Upper lobe of left lung (tissue), 6 donors: ENCODE results near the gene AGRN. TPM values are rescaled to one million over a fixed set of nuclear protein-coding genes. Genes with fewer than 3 reads are reported as not detected.
A peak's percentile ranks its signal among the peaks of the same experiment; 100 is the strongest.

Source experiments
- ATAC-seq, 2 donors: fragments of 200-7000 bp; cut with Tn5 transposase; one replicate each; pipeline ENCODE4 v1.9.1; 2022; ENCODE audit warnings: mild to moderate bottlenecking in 2 of 2, moderate library complexity in 2 of 2; ENCODE audit not compliant: low FRiP score in 2 of 2
- DNase-seq, 2 donors: peaks; one replicate each; pipeline ENCODE4 v3.0.0-alpha.2; 2019 to 2020
- H3K27ac ChIP-seq, 4 donors: fragments of 200-600 bp; sonication (generic); one replicate each; pipeline ENCODE4 v1.5.1; 2016 to 2019
- H3K27me3 ChIP-seq, 4 donors: fragments of 200-600 bp; sonication (generic); one replicate each; pipeline ENCODE4 v1.5.1; 2017 to 2019
- H3K36me3 ChIP-seq, 4 donors: fragments of 200-600 bp; sonication (generic); one replicate each; pipeline ENCODE4 v1.5.1; 2016 to 2019
- H3K4me1 ChIP-seq, 4 donors: fragments of 200-600 bp; sonication (generic); one replicate each; pipeline ENCODE4 v1.5.1; 2018 to 2019
- H3K4me3 ChIP-seq, 4 donors: fragments of 200-600 bp; sonication (generic); one replicate each; pipeline ENCODE4 v1.5.1; 2017 to 2019; ENCODE audit warnings: mild to moderate bottlenecking in 2 of 4, moderate library complexity in 1 of 4
- H3K9me3 ChIP-seq, 4 donors: fragments of 200-600 bp; sonication (generic); one replicate each; pipeline ENCODE4 v1.5.1; 2018 to 2019
- EP300 ChIP-seq, 4 donors: sonication (generic); formaldehyde crosslinking; IDR thresholded peaks; one replicate each; pipeline ENCODE4 v1.5.1; 2017; ENCODE audit warnings: antibody characterized with exemption in 4 of 4, control low read depth in 2 of 4
- POLR2A ChIP-seq, 4 donors: fragments of 450-650 bp; IDR thresholded peaks; one replicate each; pipeline ENCODE4 v1.5.1; 2016 to 2017; ENCODE audit warnings: antibody characterized with exemption in 4 of 4, mild to moderate bottlenecking in 2 of 4
- POLR2AphosphoS5 ChIP-seq, 2 donors: sonication (generic); formaldehyde crosslinking; IDR thresholded peaks; one replicate each; pipeline ENCODE4 v1.5.1; 2017; ENCODE audit warnings: antibody characterized with exemption in 2 of 2
- WGBS, 2 donors: methylation state at CpG; one replicate each; pipeline ENCODE4 v1.1.5; 2017 to 2018; 5-methylcytosine and 5-hydroxymethylcytosine counted together
- total RNA-seq, 6 donors: library from RNA; depleted of rRNA in 4 of 6; stranded (reverse); fragments of >200 nt in 4 of 6; gene quantifications; one replicate each; pipeline versions ENCODE4 v1.1.0 to v1.2.1, GENCODE V29; 2016 to 2021
- TF ChIP-seq, protein P1 (sequence below), 6 experiments: fragments of 450-650 bp in 4 of 6; fragments of 200-600 bp in 2 of 6; sonication (generic) in 2 of 6; IDR thresholded peaks; one replicate each; pipeline ENCODE4 v1.5.1; 2016 to 2019; ENCODE audit warnings: antibody characterized with exemption in 6 of 6
- donor health status: DM: no; HTN: no; CAD: no; lungs with moderate emphysema.
- donor health status: DM: no; HTN: yes; CAD: no; lungs with severe emphysema.

AGRN gene
- total RNA-seq, 6 donors from 2014 or later = 91.0 to 316 (median 157) TPM

DNA sequence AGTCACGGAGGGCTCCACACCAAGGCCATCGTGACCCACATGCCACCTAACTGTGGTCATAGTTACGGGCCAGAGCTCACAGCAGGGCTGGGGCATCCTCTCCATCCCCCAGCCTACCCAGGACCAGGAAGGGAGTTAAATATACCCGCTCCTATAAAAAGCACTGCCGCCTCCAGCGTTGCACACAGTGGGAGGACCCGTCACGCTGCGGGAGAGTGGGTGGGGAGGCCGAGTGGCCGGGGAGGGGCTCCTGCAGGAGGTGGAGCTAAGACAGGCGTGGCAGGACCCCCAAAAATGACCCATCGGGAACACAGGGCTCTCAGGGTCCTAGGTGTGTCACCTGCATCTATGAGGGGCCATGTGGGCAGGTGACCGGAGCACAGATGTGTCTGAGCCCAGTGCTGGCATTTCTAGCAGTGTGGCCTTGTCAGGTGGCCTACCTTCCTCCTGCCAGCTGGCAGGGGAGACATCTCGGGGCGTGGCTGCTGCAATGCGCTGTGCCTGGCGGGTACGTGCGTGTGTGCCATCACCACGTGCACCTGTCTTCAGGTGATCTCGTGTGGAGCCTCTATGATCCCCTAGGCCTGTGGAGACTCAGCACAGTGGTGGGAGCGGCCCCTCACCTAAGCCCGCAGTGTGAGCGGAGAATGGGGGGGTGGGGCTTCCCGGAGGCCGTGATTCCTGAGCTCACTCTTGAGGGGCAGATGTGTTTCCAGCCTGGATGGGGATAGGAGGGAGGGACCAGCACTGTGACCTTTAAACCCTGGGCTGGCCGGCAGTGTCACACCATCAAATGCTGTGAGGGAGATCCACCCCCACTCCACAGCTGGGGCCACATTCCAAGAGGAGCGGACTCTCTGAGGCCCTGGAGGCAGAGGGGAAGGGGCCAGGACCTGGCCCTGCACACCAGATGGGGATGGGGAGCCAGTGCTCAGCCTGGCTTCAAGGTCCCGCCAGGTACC, 17.7 kb downstream of the AGRN start:
- peaks cover 0 to 26% (median 8%) of the 10 kb centered on the region in 4 donors for H3K27me3 ChIP-seq
- H3K4me3 ChIP-seq = no peak overlapping the region
- no peaks in the 10 kb centered on the region for H3K9me3 ChIP-seq
- H3K4me1 ChIP-seq = peaks cover 27 to 42% (median 34%) of the 10 kb centered on the region in 4 donors
- no peak for TF ChIP-seq POLR2AphosphoS5 (IDR thresholded peaks at IDR 0.05)
- TF ChIP-seq POLR2A (IDR thresholded peaks at IDR 0.05) = no peak
- TF ChIP-seq, protein P1, sequence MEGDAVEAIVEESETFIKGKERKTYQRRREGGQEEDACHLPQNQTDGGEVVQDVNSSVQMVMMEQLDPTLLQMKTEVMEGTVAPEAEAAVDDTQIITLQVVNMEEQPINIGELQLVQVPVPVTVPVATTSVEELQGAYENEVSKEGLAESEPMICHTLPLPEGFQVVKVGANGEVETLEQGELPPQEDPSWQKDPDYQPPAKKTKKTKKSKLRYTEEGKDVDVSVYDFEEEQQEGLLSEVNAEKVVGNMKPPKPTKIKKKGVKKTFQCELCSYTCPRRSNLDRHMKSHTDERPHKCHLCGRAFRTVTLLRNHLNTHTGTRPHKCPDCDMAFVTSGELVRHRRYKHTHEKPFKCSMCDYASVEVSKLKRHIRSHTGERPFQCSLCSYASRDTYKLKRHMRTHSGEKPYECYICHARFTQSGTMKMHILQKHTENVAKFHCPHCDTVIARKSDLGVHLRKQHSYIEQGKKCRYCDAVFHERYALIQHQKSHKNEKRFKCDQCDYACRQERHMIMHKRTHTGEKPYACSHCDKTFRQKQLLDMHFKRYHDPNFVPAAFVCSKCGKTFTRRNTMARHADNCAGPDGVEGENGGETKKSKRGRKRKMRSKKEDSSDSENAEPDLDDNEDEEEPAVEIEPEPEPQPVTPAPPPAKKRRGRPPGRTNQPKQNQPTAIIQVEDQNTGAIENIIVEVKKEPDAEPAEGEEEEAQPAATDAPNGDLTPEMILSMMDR (IDR thresholded peaks at IDR 0.05) = no peak
- TF ChIP-seq EP300 (IDR thresholded peaks at IDR 0.05) = no peak
- H3K27ac ChIP-seq = no peak overlapping the region
- WGBS, 2 donors = 82 to 88% methylated on average over 20 to 22 of the region's 30 CpGs
- ATAC-seq (no peak), DNase-seq (peak in 1 of 2 donors; percentile 49)
- H3K36me3 ChIP-seq = peaks cover 0 to 4% (median 2%) of the 10 kb centered on the region in 4 donors

DNA sequence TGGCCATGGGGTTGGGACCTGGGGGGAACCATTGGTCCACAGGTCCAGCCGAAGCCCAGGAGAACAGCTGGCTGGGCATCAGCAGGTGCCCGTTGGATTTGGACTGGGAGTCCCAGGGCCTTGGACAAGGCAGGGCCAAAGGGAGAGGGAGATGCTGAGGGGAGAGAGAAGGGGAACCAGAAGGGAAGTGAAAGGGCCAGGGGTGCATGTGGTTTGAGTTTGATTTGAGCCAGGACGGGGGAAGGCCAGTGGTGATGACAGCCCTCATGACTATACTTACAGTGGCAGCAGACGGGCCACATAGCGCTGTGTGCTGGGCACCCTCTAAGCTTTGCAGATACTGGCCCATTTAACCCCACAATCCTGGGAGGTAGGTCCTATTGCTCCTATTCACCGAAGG, 18.8 kb downstream of the AGRN start:
- Histone ChIP-seq H3K27me3 (peaks cover 0 to 18% (median 4%) of the 10 kb centered on the region in 4 donors), H3K27ac (no peak overlapping the region), H3K4me3 (no peak overlapping the region), H3K9me3 (no peaks in the 10 kb centered on the region), H3K36me3 (peaks cover 0 to 10% (median 5%) of the 10 kb centered on the region in 4 donors), H3K4me1 (peaks cover 18 to 31% (median 25%) of the 10 kb centered on the region in 4 donors)
- ATAC-seq (no peak), DNase-seq (no peak)
- WGBS, 2 donors = 77 to 83% methylated on average over 5 to 6 of the region's 6 CpGs
- TF ChIP-seq, protein P1 (IDR thresholded peaks at IDR 0.05) = no peak
- TF ChIP-seq POLR2AphosphoS5 (IDR thresholded peaks at IDR 0.05) (no peak), EP300 (IDR thresholded peaks at IDR 0.05) (no peak), POLR2A (IDR thresholded peaks at IDR 0.05) (no peak)

DNA sequence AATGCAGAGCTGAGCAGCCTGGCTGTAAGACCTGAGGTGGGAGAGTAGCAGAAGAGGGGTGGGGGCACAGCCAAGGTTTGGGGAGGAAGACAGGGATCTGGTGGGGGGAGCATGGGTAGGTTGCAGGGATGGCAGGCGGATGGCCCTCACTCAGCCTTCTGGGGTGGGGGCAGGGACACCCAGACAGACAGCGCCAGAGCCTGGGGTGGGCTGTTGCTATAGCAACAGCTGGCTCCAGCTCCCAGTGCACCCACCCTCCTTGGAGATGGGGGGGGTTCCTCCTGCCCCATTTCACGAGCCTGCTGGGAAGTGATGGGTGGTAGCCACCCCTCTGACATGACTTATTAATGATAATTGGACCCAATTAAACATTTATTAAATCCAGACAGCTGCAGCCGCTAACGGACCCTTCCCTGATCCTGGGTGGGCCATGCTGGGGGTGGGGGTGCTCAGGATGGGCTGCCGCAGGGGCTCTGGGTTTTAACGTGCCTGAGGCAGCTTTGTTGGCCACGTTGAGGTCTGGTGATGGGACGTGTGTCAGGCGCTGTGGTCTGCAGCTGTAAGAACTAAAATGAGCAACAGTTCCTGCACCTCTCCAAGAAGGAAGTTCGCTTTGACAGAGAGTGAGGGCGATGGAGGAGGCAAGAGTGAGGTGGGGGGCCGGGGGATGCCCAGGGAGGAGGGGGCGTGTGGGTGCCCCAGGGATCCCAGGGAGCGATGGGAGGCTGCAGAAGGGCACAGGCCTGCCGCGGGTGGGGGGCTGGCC, 19.4 kb downstream of the AGRN start:
- H3K36me3 ChIP-seq = peaks cover 0 to 16% (median 6%) of the 10 kb centered on the region in 4 donors
- H3K27me3 ChIP-seq = peaks cover 0 to 12% (median under 1%) of the 10 kb centered on the region in 4 donors
- peaks cover 14 to 25% (median 19%) of the 10 kb centered on the region in 4 donors for H3K4me1 ChIP-seq
- ATAC-seq (no peak), DNase-seq (no peak)
- TF ChIP-seq POLR2A (IDR thresholded peaks at IDR 0.05) (no peak), POLR2AphosphoS5 (IDR thresholded peaks at IDR 0.05) (no peak), EP300 (IDR thresholded peaks at IDR 0.05) (no peak)
- TF ChIP-seq, protein P1 (IDR thresholded peaks at IDR 0.05) = no peak
- 46 to 61% methylated on average over 17 of the region's 17 CpGs for WGBS, 2 donors
- H3K9me3 ChIP-seq = no peaks in the 10 kb centered on the region
- no peak overlapping the region for H3K27ac ChIP-seq
- no peak overlapping the region for H3K4me3 ChIP-seq

DNA sequence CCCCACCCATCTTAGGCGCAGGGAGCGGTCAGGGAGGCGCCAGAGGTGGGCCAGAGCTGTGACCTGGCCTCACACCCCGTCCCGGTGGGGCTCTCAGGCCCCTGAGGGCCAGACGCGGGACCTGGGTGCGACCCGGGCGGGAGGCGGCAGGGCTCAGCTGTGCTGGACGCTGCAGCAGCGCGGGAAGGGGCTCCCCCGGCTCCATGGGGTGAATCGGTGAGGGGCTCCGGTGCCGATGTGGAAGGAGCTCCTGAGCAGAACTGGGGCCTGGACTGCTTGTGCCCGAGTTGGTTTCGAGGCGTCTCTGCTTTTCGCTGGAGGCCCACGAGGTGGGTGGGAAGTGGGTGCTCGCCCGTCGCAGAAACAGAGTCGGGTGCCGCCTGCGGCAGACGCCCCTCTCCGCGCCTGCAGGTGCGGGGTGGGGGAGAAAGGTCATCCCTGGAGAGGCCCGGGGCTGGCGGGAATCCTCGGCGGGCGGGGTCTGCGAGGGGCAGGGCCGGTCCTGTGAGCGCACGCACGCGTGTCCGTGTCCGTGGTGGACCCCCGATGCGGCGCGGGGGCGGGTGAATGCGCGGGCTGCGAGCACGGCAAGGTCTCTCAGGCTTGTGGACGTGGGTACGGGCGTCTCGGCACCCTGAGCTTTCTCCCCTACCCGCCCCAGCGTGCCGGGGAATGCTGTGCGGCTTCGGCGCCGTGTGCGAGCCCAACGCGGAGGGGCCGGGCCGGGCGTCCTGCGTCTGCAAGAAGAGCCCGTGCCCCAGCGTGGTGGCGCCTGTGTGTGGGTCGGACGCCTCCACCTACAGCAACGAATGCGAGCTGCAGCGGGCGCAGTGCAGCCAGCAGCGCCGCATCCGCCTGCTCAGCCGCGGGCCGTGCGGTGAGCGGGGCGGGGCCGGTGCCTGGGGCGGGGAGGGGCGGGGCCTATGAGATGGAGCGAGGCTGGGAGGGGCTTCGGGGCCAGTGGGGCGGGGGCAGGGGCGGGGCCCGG, 20.4 kb downstream of the AGRN start:
- no peaks in the 10 kb centered on the region for H3K9me3 ChIP-seq
- H3K27me3 ChIP-seq = peaks cover 0 to 8% (median 0%) of the 10 kb centered on the region in 4 donors
- 16% methylated on average over 23 to 47 of the region's 99 CpGs for WGBS, 2 donors
- peaks cover 14 to 24% (median 18%) of the 10 kb centered on the region in 4 donors for H3K4me1 ChIP-seq
- ATAC-seq (peak; percentile 67 to 80), DNase-seq (peak; percentile 86 to 93)
- peak overlapping the region; percentile 20 to 56 (median 46) for H3K4me3 ChIP-seq
- peak overlapping the region in 1 of 4 donors; percentile 36 for H3K27ac ChIP-seq
- TF ChIP-seq POLR2A (IDR thresholded peaks at IDR 0.05) (no peak), POLR2AphosphoS5 (IDR thresholded peaks at IDR 0.05) (no peak), EP300 (IDR thresholded peaks at IDR 0.05) (no peak)
- TF ChIP-seq, protein P1 (IDR thresholded peaks at IDR 0.05) = peak in 5 of 6 experiments; percentile 14 to 62 (median 44)
- peaks cover 0 to 25% (median 9%) of the 10 kb centered on the region in 4 donors for H3K36me3 ChIP-seq
